GM19043 (cell line): ENCODE results near the gene SDR42E2.
"Not testable (repeated sequence)": the region's sequence is repeated elsewhere in the genome, so short reads cannot be mapped to it uniquely, and the experiment has no call there.

ENCODE experiments used
- ATAC-seq: cut with Tn5 transposase; IDR thresholded peaks from one replicate; pipeline ENCODE4 v1.9.1; 2021; ENCODE audit warnings: low read depth; ENCODE audit not compliant: unreplicated experiment

SDR42E2 gene

GRCh38 chr16:22161999-22162655 lies at the start of gene SDR42E2:
Gene SDR42E2 (plus strand): TSS chr16:22162506. CDS start chr16:22165583, 3,077 bp downstream.
- ATAC-seq = no peak

GRCh38 chr16:22116095-22116700 lies 46.1 kb upstream of the SDR42E2 start:
- no peak for ATAC-seq

GRCh38 chr16:22117609-22118008 lies 44.7 kb upstream of the SDR42E2 start:
- no peak for ATAC-seq

GRCh38 chr16:22120440-22120839 lies 41.9 kb upstream of the SDR42E2 start:
- no peak for ATAC-seq

- no peak for ATAC-seq
These were observed 40.1 kb upstream of the SDR42E2 start for GRCh38 chr16:22122239-22122638.

- no peak for ATAC-seq
These were observed 39.2 kb upstream of the SDR42E2 start for GRCh38 chr16:22123146-22123545.

- ATAC-seq = no peak
These were observed 38.4 kb upstream of the SDR42E2 start for GRCh38 chr16:22123759-22124490.

GRCh38 chr16:22124583-22125284 lies 37.6 kb upstream of the SDR42E2 start:
- no peak for ATAC-seq

- no peak for ATAC-seq
These were observed 36.2 kb upstream of the SDR42E2 start for GRCh38 chr16:22126037-22126558.

GRCh38 chr16:22128537-22128936 lies 33.8 kb upstream of the SDR42E2 start:
- ATAC-seq = not testable (repeated sequence)

GRCh38 chr16:22130528-22130927 lies 31.8 kb upstream of the SDR42E2 start:
- no peak for ATAC-seq

- ATAC-seq = no peak
These were observed 29.5 kb upstream of the SDR42E2 start for GRCh38 chr16:22132801-22133200.

- ATAC-seq = no peak
These were observed 23.8 kb upstream of the SDR42E2 start for GRCh38 chr16:22138482-22138881.

GRCh38 chr16:22139008-22139407 lies 23.3 kb upstream of the SDR42E2 start:
- no peak for ATAC-seq

- no peak for ATAC-seq
These were observed 22.6 kb upstream of the SDR42E2 start for GRCh38 chr16:22139732-22140131.

- no peak for ATAC-seq
These were observed 20.5 kb upstream of the SDR42E2 start for GRCh38 chr16:22141767-22142166.

GRCh38 chr16:22144520-22144919 lies 17.8 kb upstream of the SDR42E2 start:
- no peak for ATAC-seq

GRCh38 chr16:22147853-22148252 lies 14.5 kb upstream of the SDR42E2 start:
- no peak for ATAC-seq

- ATAC-seq = no peak
These were observed 10.9 kb upstream of the SDR42E2 start for GRCh38 chr16:22151246-22151998.

GRCh38 chr16:22152316-22152715 lies 10.0 kb upstream of the SDR42E2 start:
- ATAC-seq = no peak
